ENCODE measurements around the gene LMO7.

DNA sequence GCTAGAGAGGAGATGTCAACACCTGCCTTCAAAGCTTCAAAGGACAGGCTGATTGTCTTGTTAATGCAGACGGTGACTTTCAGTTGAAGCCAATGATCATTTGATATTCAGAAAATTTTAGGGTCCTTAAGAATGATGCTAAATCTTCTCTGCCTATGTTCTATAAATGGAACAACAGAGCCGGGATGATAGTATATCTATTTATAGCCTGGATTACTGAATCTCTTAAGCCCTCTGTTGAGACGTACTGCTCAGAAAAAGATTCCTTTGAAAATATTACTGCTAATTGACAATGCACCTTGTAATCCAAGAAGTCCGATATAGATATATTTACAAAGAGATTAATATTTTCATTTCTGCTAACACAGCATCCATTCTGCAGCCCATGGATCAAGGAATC is 35.8 kb upstream of the LMO7 start:
- TF ChIP-seq, protein P1, sequence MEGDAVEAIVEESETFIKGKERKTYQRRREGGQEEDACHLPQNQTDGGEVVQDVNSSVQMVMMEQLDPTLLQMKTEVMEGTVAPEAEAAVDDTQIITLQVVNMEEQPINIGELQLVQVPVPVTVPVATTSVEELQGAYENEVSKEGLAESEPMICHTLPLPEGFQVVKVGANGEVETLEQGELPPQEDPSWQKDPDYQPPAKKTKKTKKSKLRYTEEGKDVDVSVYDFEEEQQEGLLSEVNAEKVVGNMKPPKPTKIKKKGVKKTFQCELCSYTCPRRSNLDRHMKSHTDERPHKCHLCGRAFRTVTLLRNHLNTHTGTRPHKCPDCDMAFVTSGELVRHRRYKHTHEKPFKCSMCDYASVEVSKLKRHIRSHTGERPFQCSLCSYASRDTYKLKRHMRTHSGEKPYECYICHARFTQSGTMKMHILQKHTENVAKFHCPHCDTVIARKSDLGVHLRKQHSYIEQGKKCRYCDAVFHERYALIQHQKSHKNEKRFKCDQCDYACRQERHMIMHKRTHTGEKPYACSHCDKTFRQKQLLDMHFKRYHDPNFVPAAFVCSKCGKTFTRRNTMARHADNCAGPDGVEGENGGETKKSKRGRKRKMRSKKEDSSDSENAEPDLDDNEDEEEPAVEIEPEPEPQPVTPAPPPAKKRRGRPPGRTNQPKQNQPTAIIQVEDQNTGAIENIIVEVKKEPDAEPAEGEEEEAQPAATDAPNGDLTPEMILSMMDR (IDR thresholded peaks at IDR 0.05): no peak
- TF ChIP-seq EP300 (IDR thresholded peaks at IDR 0.05) (no peak), POLR2AphosphoS5 (IDR thresholded peaks at IDR 0.05) (no peak), POLR2A (IDR thresholded peaks at IDR 0.05) (no peak)
